ENCODE results near the gene PHIP. TPM values are rescaled to one million over a fixed set of nuclear protein-coding genes. Genes with fewer than 3 reads are reported as not detected.

The PHIP gene
- total RNA-seq, 1 donor from 2014 or later = 13.0 TPM

DNA sequence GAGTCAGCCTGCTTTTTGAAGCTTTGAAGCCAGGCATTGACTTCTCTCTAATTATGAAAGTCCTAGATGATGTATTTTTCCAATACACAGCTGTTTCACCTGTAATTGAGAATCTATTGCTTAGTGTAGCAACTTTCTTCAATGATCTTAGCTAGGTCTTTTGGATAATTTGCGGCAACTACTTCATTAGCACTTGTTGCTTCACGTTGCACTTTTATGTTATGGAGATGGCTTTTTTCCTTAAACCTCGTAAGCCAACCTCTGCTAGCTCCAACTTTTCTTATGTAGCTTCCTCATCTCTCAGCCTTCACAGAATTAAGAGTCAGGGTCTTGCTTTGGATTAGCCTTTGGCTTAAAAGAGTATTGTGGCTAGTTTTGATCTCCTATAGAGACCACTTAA is 44.8 kb downstream of the PHIP start:
- intact Hi-C loops (cut with micrococcal nuclease) = no loop called here
- no peaks in the 10 kb centered on the region for H3K9me3 ChIP-seq (replicated peaks)
- H3K27me3 ChIP-seq (ENCODE audit: low read depth) = no peaks in the 10 kb centered on the region
- TF ChIP-seq, protein P1, sequence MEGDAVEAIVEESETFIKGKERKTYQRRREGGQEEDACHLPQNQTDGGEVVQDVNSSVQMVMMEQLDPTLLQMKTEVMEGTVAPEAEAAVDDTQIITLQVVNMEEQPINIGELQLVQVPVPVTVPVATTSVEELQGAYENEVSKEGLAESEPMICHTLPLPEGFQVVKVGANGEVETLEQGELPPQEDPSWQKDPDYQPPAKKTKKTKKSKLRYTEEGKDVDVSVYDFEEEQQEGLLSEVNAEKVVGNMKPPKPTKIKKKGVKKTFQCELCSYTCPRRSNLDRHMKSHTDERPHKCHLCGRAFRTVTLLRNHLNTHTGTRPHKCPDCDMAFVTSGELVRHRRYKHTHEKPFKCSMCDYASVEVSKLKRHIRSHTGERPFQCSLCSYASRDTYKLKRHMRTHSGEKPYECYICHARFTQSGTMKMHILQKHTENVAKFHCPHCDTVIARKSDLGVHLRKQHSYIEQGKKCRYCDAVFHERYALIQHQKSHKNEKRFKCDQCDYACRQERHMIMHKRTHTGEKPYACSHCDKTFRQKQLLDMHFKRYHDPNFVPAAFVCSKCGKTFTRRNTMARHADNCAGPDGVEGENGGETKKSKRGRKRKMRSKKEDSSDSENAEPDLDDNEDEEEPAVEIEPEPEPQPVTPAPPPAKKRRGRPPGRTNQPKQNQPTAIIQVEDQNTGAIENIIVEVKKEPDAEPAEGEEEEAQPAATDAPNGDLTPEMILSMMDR (IDR thresholded peaks at IDR 0.05; ENCODE audit: borderline replicate concordance) = no peak
- DNase-seq = no peak
- H3K4me3 ChIP-seq = no peak overlapping the region
- peaks cover 27% of the 10 kb centered on the region for H3K36me3 ChIP-seq
- H3K4me1 ChIP-seq = peaks cover 10% of the 10 kb centered on the region
- no peak overlapping the region for H3K27ac ChIP-seq (replicated peaks)

DNA sequence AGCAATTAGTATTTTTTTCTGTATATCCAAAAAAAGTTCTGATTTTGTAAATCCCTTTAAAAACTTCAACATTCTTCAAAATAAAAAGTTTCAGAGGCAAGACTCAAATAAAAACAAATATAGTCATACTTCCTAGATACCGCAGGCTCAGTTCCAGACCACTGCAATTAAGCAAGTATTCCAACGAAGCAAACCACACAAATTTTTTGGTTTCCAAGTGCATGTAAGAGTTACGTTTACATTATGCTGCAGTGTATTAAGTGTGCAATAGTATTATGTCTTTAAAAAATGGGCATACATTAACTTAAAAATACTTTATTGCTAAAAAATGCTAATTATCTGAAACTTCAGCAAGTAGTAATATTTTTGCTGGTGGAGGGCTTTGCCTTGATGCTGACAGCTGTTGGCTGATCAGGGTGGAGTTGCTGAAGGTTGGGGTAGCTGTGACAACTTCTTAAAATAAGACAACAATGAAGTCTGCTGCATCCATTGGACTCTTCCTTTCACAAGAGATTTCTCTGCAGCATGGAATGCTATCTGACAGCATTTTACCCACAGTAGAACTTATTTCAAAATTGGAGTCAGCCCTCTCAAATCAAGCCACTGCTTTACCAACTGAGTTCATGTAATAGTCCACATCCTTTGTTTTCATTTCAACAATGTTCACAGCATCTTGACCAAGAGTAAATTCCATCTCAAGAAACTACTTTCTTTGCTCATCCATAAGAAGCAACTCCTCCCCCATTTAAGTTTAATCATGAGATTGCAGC is 46.0 kb downstream of the PHIP start:
- peaks cover 14% of the 10 kb centered on the region for H3K36me3 ChIP-seq
- intact Hi-C loops (cut with micrococcal nuclease) = no loop called here
- H3K4me3 ChIP-seq = no peak overlapping the region
- no peak for DNase-seq
- TF ChIP-seq, protein P1 (IDR thresholded peaks at IDR 0.05; ENCODE audit: borderline replicate concordance) = no peak
- H3K9me3 ChIP-seq (replicated peaks) = no peaks in the 10 kb centered on the region
- H3K27ac ChIP-seq (replicated peaks) = no peak overlapping the region
- H3K27me3 ChIP-seq (ENCODE audit: low read depth) = no peaks in the 10 kb centered on the region
- H3K4me1 ChIP-seq = peaks cover 10% of the 10 kb centered on the region

- Histone ChIP-seq H3K9me3 (replicated peaks) (no peaks in the 10 kb centered on the region), H3K27ac (replicated peaks) (no peak overlapping the region), H3K4me3 (no peak overlapping the region), H3K36me3 (peaks cover 11% of the 10 kb centered on the region), H3K4me1 (peaks cover 22% of the 10 kb centered on the region), H3K27me3 (ENCODE audit: low read depth) (no peaks in the 10 kb centered on the region)
- TF ChIP-seq, protein P1 (IDR thresholded peaks at IDR 0.05; ENCODE audit: borderline replicate concordance) = no peak
- no peak for DNase-seq
- intact Hi-C loops (cut with micrococcal nuclease) = no loop called here
These were observed 47.5 kb downstream of the PHIP start for GRCh38 chr6:79030511-79030910.

DNA sequence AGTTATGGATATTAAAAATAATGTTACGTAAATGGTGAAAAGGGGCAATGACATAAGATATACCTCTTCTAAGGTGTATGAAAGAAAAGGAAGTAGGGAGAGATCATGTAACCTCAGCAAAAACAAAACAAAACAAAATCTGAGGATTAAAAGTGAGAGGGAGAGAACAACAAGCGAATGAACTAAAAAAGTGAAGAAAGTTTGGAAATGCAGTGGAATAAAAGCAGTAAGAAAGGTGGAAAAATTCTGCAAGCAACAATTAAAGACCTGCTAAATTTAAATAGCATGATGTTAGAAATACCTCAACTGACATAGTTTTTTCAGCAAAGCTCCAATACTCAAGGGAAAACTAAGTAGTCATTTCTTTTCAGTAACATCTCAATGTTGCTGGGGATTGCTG is 48.0 kb downstream of the PHIP start:
- TF ChIP-seq, protein P1 (IDR thresholded peaks at IDR 0.05; ENCODE audit: borderline replicate concordance) = no peak
- Histone ChIP-seq H3K27ac (replicated peaks) (no peak overlapping the region), H3K9me3 (replicated peaks) (no peaks in the 10 kb centered on the region), H3K27me3 (ENCODE audit: low read depth) (no peaks in the 10 kb centered on the region), H3K4me3 (no peak overlapping the region), H3K36me3 (peaks cover 11% of the 10 kb centered on the region), H3K4me1 (peaks cover 22% of the 10 kb centered on the region)
- DNase-seq = no peak
- intact Hi-C loops (cut with micrococcal nuclease) = no loop called here

- DNase-seq = no peak
- intact Hi-C loops (cut with micrococcal nuclease) = no loop called here
- Histone ChIP-seq H3K27me3 (ENCODE audit: low read depth) (no peaks in the 10 kb centered on the region), H3K36me3 (peaks cover 16% of the 10 kb centered on the region), H3K9me3 (replicated peaks) (no peaks in the 10 kb centered on the region), H3K4me1 (peaks cover 22% of the 10 kb centered on the region), H3K27ac (replicated peaks) (no peak overlapping the region), H3K4me3 (no peak overlapping the region)
- TF ChIP-seq, protein P1 (IDR thresholded peaks at IDR 0.05; ENCODE audit: borderline replicate concordance) = no peak
These were observed 49.3 kb downstream of the PHIP start for GRCh38 chr6:79028641-79029314.

Data from left ventricle myocardium inferior (tissue), 1 donor.